HG03139 (cell line): ENCODE measurements around the gene NEK2.
"Not testable (repeated sequence)": the region's sequence is repeated elsewhere in the genome, so short reads cannot be mapped to it uniquely, and the experiment has no call there.

Experiments
- ATAC-seq: cut with Tn5 transposase; IDR thresholded peaks from one replicate; pipeline ENCODE4 v1.9.1; 2021; ENCODE audit not compliant: unreplicated experiment

Gene NEK2

GRCh38 chr1:211634461-211634860 is 41.0 kb downstream of the NEK2 start:
- ATAC-seq, result no peak

DNA sequence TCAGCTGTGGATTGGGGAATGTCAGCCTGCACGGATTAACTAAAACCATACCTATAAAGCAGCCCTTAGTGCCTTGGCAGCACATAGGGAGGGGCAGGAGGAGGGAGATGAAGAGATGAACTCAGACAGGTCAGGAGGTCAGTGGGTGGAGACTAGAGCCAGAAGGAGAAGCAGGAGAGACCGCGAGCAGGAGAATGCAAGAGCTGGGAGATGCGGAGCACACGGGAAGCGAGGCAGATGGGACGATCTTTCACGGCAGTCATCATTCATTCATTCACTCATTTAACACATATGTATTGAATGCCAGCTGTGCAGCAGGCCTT is 41.9 kb downstream of the NEK2 start:
- no peak for ATAC-seq

GRCh38 chr1:211632808-211633523 is 42.5 kb downstream of the NEK2 start:
- no peak for ATAC-seq

- ATAC-seq, result peak; percentile 64
These were observed 43.2 kb downstream of the NEK2 start for GRCh38 chr1:211632117-211632807.

DNA sequence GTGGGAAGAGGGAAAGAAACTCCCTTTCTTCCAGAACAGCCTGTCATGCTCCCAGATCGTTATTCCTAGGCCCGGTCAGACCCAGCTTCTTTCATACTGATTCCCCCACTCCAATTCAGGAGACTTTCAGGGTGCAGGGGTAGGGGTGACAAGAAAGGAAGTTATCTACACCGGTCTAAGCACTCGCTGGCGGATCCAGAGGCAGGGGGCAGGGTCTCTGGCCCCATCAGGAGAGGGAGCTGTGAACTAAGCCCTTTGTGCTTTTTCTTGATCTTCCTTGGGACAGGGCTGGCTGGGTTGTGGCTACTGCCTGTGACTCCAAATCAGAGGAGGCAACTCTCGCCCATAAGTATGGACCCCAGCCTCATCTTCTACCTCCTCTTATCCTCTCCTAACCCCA is 44.3 kb downstream of the NEK2 start:
- ATAC-seq, result no peak

DNA sequence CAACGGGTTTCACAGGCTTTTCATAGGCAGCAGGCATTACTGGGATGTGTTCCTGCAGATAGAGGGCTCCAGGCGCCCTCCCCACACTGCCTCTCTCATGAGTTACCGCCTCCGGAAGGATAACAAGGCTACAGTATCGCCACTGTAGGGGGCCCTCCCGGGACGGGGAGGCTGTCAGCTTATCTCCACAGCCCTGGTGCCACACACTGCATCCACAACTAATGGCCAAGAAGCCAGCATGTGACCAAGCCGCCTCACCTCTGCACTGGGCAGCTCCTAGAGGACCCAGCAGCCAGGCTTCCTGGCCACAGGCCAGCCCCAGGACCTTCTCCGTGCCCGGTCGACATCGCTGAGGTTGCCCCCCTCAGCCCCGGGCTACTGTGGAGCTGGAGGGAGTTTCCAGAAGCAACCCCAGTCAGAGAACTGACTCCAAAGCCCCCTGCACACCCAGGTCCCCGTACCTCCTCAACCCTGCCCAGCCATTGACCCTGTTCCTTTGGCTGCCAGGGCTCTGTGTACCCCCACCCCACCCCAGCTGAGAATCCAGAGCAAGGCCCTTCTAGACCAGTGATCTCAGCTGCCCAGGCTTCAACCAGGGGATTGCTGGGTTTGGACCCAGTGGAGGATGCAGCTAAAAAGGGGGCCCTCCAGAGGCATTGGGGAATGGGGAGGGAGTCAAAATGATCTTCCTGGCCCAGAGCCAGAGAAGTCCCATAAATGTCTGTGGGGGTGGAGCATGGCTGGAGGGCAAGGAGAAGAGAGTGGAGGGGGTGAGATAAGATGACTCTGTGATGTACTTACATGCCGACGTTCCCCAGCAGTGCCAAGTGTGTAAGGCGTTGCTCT is 45.0 kb downstream of the NEK2 start:
- no peak for ATAC-seq

DNA sequence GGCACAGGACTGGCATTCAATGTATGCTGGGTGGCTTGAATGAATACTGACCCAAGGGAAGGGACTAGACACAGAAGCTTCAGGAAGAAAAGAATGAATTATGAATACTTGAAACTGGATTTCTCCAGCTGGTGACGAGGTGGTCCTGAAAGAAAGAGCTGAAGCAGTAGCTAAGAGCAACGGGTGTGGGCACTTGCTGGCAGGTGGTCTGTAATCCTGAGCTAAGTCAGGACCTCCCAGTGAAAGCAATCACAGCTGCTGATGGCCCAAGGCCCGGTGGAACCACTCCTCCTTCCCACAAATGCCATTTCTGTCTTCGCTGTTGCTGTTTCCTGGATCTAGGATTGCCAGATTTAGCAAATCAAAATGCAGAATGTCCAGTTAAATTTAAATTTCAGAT is 47.0 kb downstream of the NEK2 start:
- ATAC-seq, result no peak

- ATAC-seq, result no peak
These were observed 48.2 kb downstream of the NEK2 start for GRCh38 chr1:211627259-211627658.

DNA sequence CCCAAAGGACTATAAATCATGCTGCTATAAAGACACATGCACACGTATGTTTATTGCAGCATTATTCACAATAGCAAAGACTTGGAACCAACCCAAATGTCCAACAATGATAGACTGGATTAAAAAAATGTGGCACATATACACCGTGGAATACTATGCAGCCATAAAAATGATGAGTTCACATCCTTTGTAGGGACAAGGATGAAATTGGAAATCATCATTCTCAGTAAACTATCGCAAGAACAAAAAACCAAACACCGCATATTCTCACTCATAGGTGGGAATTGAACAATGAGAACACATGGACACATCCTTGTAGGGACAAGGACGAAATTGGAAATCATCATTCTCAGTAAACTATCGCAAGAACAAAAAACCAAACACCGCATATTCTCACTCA is 49.6 kb downstream of the NEK2 start:
- not testable (repeated sequence) for ATAC-seq

- ATAC-seq, result no peak
These were observed 50.4 kb downstream of the NEK2 start for GRCh38 chr1:211625040-211625439.

GRCh38 chr1:211623515-211623914 is 51.9 kb downstream of the NEK2 start:
- ATAC-seq, result no peak

GRCh38 chr1:211621447-211622198 is 53.8 kb downstream of the NEK2 start:
- no peak for ATAC-seq

GRCh38 chr1:211620097-211620496 is 55.3 kb downstream of the NEK2 start:
- ATAC-seq, result no peak

DNA sequence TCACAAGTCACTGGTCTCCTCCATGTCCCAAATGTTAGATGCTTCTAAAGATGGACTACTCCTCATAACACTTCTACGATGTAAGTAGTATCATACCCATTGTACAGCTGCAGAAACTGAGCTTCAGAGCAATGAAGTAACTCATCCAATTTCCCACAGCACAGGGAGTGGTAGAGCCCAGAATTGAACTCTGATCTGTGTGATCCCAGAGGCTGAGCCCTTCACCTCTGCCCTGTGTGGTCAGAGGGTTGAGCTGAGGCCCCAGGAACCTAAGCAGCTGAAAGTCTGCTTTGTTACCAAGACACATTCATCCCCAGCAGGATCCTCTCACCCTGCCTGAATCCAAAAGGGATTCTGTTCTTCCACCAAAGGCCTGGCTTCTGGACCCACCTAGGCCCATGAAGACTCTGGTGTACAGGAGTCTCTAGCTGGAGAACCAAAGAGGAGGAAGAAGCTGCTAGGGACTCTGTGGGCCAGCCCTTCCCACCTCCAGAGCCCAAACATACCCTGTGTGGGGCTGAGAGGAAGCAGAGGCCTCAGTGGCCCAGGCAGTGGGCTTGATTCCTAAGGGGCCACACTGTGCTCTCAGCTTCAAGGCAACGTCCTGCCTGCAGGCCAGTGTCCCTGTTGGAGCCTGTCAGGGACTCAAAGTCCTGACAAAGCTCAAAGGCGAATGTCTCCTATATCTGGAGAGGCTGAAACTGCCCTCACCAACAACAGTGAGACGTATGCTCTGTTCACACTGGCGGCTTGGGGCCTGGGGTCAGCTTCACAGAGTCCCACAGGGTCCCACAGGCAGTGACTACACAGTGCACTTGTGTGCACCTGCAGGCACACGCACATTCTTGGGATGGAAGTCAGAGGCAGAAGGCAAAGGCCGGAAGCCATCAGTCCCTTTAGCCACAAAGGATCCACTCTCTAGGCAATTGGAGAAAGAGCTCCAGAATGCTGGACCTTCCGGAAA is 56.1 kb downstream of the NEK2 start:
- ATAC-seq, result no peak

DNA sequence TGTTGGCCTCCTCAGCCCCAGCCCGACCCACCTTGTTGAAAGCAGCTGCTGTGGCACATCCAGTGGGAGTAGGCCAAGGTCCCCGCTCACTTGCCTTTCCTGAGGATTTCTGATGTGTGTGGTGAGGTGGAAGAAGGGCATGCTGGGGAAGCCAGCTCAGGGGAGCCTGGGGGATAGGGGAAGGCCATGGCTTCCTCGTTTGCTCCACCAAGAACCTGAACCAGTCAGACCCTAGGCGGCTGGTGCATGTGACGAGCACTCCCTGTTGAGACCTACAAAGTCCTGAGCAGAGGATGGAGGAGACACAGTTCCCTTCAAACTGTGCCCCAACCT is 58.5 kb downstream of the NEK2 start:
- ATAC-seq, result no peak

DNA sequence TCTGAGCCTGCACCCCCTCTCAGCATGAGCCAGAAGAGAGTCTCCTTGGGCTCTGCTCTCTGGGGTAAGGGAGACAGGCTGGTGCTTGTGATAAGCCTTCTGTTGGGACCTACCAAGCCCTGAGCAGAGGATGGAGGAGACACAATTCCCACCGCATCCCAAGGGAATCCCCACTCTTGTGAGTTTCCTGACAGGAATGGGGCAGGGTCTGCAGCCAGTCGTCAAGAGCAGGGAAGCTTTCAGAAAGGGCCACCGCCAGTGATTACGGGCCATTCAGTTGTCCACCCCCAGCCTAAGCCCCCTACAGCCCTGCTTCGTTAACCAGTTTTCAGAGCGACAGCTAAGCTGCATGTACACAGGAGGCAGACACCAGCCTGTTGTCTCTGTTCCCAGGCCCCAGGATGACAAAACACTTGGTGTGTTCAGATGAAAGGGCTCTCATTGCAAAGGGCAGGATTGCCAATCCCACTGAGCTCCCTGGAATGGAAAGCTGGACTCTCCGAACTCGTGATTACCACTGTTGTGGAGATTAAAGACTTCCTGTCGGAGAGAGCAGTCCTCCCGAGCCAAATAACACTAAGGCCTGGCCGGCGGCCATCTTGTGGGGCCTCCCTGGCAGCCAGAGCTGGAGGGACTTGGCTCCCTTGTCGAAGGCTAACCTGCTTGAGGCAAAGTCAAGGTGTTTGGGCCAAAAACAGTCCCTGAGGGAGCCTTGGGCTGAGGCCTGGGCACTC is 59.0 kb downstream of the NEK2 start:
- ATAC-seq, result no peak

GRCh38 chr1:211614615-211615014 is 60.8 kb downstream of the NEK2 start:
- ATAC-seq, result no peak

DNA sequence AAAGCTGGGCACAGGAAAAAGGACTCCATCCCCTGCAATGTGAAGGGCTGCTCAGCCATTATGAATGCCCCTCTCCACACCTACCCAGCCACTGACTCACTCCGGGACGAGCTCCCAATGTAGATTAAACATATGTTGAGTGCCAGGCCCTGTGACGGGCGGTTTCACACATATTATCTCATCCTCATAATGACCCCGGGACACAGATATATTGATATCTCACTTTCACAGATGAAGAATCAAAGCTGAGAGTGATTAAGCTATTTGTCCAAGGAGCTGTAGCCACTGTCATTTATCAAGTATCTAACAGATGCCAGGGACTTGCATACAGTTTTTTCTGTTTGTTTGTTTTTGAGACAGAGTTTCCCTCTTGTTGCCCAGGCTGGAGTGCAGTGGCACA is 61.5 kb downstream of the NEK2 start:
- no peak for ATAC-seq

DNA sequence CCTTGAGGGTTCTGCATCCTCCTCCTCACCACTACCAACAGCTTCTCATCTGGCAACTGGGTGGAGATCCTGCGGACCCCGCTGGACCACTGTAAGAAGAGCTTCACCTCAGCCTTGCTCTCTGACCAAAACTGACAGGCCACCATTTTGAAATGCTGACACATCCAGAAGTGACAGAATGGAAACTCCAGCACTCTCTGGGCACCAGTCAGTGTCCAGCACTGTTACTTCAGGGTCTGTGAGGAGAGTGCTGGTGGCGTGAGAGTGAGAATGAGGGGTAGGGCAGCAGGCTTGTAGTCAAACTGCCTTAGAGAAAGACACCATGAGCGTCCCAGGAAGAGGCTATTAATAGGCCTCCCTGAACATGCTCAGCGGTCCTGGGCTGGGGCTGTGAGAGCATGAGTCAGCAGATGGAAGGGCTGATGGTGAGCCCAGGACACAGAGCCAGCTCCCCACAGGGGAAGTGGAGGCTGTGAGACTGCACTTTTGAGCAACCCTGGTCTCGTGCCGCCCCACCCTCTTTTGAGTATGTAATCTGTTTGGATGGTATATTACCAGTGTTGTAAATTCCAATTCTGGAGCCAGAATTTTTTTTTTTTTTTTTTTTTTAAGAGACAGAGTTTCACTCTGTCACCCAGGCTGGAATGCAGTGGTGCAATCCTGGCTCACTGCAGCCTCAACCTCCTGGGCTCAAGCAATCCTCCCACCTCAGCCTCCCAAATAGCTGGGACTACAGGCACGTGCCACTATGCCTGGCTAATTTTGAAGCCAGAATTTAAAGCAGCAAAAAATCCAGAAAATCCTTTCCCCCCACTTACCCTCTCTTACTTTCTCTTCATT is 62.1 kb downstream of the NEK2 start:
- ATAC-seq, result no peak
